Measurements from ENCODE around the gene CAMK2D. TPM values are rescaled to one million over a fixed set of nuclear protein-coding genes. Genes with fewer than 3 reads are reported as not detected.

Gene CAMK2D
- total RNA-seq, 1 experiment from 2014 or later: 9.0 TPM

DNA sequence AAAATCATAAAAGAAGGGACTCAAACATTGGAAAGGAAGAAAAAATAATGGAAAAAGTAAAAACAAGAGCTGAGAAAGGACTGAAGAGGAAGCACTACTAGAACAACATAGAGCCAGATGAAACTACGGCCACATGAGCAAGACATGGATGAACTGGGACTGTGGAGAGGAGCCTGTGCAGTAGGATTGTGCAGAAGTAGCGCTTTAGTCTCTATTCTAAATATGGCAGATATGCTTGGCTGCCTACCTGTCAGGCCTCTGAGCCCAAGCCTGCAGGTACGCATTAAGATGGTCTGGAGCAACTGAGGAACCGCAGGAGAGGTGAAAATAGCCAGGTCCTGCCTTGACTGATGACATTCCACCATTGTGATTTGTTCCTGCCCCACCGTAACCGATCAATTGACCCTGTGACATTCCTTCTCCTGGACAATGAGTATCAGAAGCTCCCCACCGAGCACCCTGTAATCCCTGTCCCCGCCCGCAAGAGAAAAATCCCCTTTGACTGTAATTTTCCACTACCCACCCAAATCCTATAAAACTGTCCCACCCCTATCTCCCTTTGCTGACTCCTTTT lies 154.3 kb downstream of the CAMK2D start:
- Histone ChIP-seq H3K79me2 (ENCODE audit: insufficient read depth, low read length) (no peaks in the 10 kb centered on the region), H2AK5ac (ENCODE audit: insufficient read length, low read length) (no peak overlapping the region), H4K91ac (ENCODE audit: insufficient read length, low read depth, low read length) (no peak overlapping the region), H3K9me3 (ENCODE audit: control insufficient read depth, low read depth, low read length) (no peaks in the 10 kb centered on the region), H2AFZ (ENCODE audit: low read length) (no peak overlapping the region), H3K9ac (ENCODE audit: extremely low read depth, insufficient read length, low read length) (no peak overlapping the region), H2BK120ac (ENCODE audit: low read depth, low read length, poor library complexity, severe bottlenecking) (no peak overlapping the region), H4K8ac (replicated peaks; ENCODE audit: insufficient read length, low read depth, low read length) (no peak overlapping the region), H3T11ph (ENCODE audit: low read length) (no peak overlapping the region), H4K20me1 (ENCODE audit: control insufficient read depth, insufficient read depth, insufficient read length) (no peaks in the 10 kb centered on the region), H2BK20ac (ENCODE audit: low read depth, low read length, poor library complexity, severe bottlenecking) (no peak overlapping the region), H3K14ac (ENCODE audit: insufficient read depth, low read length) (no peak overlapping the region), H3K23ac (ENCODE audit: insufficient read length, low read depth, low read length) (no peak overlapping the region), H2BK12ac (ENCODE audit: insufficient read length, low read depth, low read length) (no peak overlapping the region), H2BK15ac (ENCODE audit: low read depth, low read length) (no peak overlapping the region), H3K27ac (ENCODE audit: insufficient read length, low read depth, low read length) (no peak overlapping the region), H3K4me2 (ENCODE audit: insufficient read depth, insufficient read length, low read length) (no peak overlapping the region), H3K56ac (ENCODE audit: insufficient read length, low read depth, low read length) (no peak overlapping the region), H3K18ac (ENCODE audit: insufficient read length, low read depth, low read length) (no peak overlapping the region), H3K4ac (ENCODE audit: low read depth, low read length) (no peak overlapping the region), H3K27me3 (ENCODE audit: insufficient read depth, low read length) (no peaks in the 10 kb centered on the region), H3K4me1 (ENCODE audit: insufficient read depth, low read length) (no peaks in the 10 kb centered on the region), H3K23me2 (ENCODE audit: insufficient read length, low read depth, low read length, poor library complexity, severe bottlenecking) (no peaks in the 10 kb centered on the region), H3K79me1 (ENCODE audit: insufficient read depth, low read depth, low read length, poor library complexity, severe bottlenecking) (no peaks in the 10 kb centered on the region), H2BK5ac (ENCODE audit: insufficient read length, low read length) (no peak overlapping the region), H4K5ac (ENCODE audit: insufficient read length, low read depth, low read length) (no peak overlapping the region)
- Mint-ChIP-seq H3K27ac (peak overlapping the region in 2 of 3 experiments; percentile 6 to 55; a peak in 3 of 7 replicates), H3K36me3 (ENCODE audit: insufficient read depth in 1 of 3, low read depth in 3 of 3) (peaks cover 0 to 4% (median 0%) of the 10 kb centered on the region in 3 experiments; a peak in 1 of 7 replicates), H3K4me3 (no peak overlapping the region), H3K27me3 (ENCODE audit: low read depth) (no peaks in the 10 kb centered on the region), H3K9me3 (no peaks in the 10 kb centered on the region; a peak in 2 of 5 replicates), H3K4me1 (peaks cover 3 to 5% of the 10 kb centered on the region in 2 experiments; a peak in 2 of 4 replicates)
- TF ChIP-seq, protein P1, sequence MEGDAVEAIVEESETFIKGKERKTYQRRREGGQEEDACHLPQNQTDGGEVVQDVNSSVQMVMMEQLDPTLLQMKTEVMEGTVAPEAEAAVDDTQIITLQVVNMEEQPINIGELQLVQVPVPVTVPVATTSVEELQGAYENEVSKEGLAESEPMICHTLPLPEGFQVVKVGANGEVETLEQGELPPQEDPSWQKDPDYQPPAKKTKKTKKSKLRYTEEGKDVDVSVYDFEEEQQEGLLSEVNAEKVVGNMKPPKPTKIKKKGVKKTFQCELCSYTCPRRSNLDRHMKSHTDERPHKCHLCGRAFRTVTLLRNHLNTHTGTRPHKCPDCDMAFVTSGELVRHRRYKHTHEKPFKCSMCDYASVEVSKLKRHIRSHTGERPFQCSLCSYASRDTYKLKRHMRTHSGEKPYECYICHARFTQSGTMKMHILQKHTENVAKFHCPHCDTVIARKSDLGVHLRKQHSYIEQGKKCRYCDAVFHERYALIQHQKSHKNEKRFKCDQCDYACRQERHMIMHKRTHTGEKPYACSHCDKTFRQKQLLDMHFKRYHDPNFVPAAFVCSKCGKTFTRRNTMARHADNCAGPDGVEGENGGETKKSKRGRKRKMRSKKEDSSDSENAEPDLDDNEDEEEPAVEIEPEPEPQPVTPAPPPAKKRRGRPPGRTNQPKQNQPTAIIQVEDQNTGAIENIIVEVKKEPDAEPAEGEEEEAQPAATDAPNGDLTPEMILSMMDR (conservative IDR thresholded peaks at IDR 0.05): no peak
- no peak for DNase-seq
- WGBS (ENCODE audit: extremely low coverage, insufficient read length, low lambda C conversion rate): no CpG with 5 or more reads among the region's 9 CpGs
